ENCODE results near the gene ZNF697.

- TF ChIP-seq, protein P1, sequence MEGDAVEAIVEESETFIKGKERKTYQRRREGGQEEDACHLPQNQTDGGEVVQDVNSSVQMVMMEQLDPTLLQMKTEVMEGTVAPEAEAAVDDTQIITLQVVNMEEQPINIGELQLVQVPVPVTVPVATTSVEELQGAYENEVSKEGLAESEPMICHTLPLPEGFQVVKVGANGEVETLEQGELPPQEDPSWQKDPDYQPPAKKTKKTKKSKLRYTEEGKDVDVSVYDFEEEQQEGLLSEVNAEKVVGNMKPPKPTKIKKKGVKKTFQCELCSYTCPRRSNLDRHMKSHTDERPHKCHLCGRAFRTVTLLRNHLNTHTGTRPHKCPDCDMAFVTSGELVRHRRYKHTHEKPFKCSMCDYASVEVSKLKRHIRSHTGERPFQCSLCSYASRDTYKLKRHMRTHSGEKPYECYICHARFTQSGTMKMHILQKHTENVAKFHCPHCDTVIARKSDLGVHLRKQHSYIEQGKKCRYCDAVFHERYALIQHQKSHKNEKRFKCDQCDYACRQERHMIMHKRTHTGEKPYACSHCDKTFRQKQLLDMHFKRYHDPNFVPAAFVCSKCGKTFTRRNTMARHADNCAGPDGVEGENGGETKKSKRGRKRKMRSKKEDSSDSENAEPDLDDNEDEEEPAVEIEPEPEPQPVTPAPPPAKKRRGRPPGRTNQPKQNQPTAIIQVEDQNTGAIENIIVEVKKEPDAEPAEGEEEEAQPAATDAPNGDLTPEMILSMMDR (IDR thresholded peaks at IDR 0.05), result no peak
- no peak for TF ChIP-seq POLR2A (IDR thresholded peaks at IDR 0.05)
Measured at GRCh38 chr1:119636491-119637089, 11.5 kb downstream of the ZNF697 start.

Data from thyroid gland (tissue), 4 donors.